H9 (cell line): ENCODE results near the gene VCX2. TPM values are rescaled to one million over a fixed set of nuclear protein-coding genes. Genes with fewer than 3 reads are reported as not detected.
A peak's percentile ranks its signal among the peaks of the same experiment; 100 is the strongest.

Experiments
- DNase-seq: peaks from one replicate; pipeline ENCODE4 v3.0.0-alpha.2; 2017
- H2AFZ ChIP-seq: one replicate; pipeline ENCODE4 v1.6.1; 2013; ENCODE audit warnings: mild to moderate bottlenecking, low read length, control low read depth, moderate library complexity
- H2AK5ac ChIP-seq: 2 replicates; pipeline ENCODE4 v1.6.1; 2013; ENCODE audit warnings: low read length, control low read depth, mixed read lengths; ENCODE audit not compliant: insufficient read length
- H2BK120ac ChIP-seq: one replicate; pipeline ENCODE4 v1.6.1; 2013; ENCODE audit warnings: low read depth, mild to moderate bottlenecking, low read length, control low read depth, inconsistent platforms; ENCODE audit not compliant: poor library complexity, severe bottlenecking
- H2BK12ac ChIP-seq: 2 replicates; pipeline ENCODE4 v1.6.1; 2013; ENCODE audit warnings: low read length, control low read depth, mixed read lengths, low read depth; ENCODE audit not compliant: insufficient read length
- H2BK15ac ChIP-seq: 2 replicates; pipeline ENCODE4 v1.6.1; 2013; ENCODE audit warnings: low read depth, low read length, control low read depth
- H2BK20ac ChIP-seq: one replicate; pipeline ENCODE4 v1.6.1; 2013; ENCODE audit warnings: low read depth, mild to moderate bottlenecking, low read length, control low read depth, inconsistent platforms; ENCODE audit not compliant: poor library complexity, severe bottlenecking
- H2BK5ac ChIP-seq: 2 replicates; pipeline ENCODE4 v1.6.1; 2013; ENCODE audit warnings: low read length, control low read depth, mixed read lengths; ENCODE audit not compliant: insufficient read length
- H3K14ac ChIP-seq: 2 replicates; pipeline ENCODE4 v1.6.1; 2013; ENCODE audit warnings: low read length, control low read depth; ENCODE audit not compliant: insufficient read depth
- H3K18ac ChIP-seq: 2 replicates; pipeline ENCODE4 v1.6.1; 2013; ENCODE audit warnings: low read depth, mild to moderate bottlenecking, mixed read lengths, low read length, control low read depth; ENCODE audit not compliant: insufficient read length
- H3K23ac ChIP-seq: 2 replicates; pipeline ENCODE4 v1.6.1; 2013; ENCODE audit warnings: low read length, control low read depth, mixed read lengths, low read depth; ENCODE audit not compliant: insufficient read length
- H3K23me2 ChIP-seq: 2 replicates; pipeline ENCODE4 v1.6.1; 2013; ENCODE audit warnings: low read depth, mild to moderate bottlenecking, mixed read lengths, low read length, control low read depth; ENCODE audit not compliant: insufficient read length, poor library complexity, severe bottlenecking
- H3K27ac ChIP-seq: 2 replicates; pipeline ENCODE4 v1.5.1; 2013; ENCODE audit warnings: low read length, control low read depth, mixed read lengths, low read depth; ENCODE audit not compliant: insufficient read length
- H3K27me3 ChIP-seq: 2 replicates; pipeline ENCODE4 v1.6.1; 2013; ENCODE audit warnings: low read length, control low read depth, inconsistent platforms; ENCODE audit not compliant: insufficient read depth
- H3K4ac ChIP-seq: 2 replicates; pipeline ENCODE4 v1.6.1; 2013; ENCODE audit warnings: low read depth, mild to moderate bottlenecking, control low read depth, inconsistent platforms, low read length, moderate library complexity
- H3K4me1 ChIP-seq: 2 replicates; pipeline ENCODE4 v1.6.1; 2013; ENCODE audit warnings: low read length, control low read depth, inconsistent platforms; ENCODE audit not compliant: insufficient read depth
- H3K4me2 ChIP-seq: 2 replicates; pipeline ENCODE4 v1.6.1; 2013; ENCODE audit warnings: low read length, control low read depth, mixed read lengths; ENCODE audit not compliant: insufficient read length, insufficient read depth
- H3K56ac ChIP-seq: 2 replicates; pipeline ENCODE4 v1.6.1; 2013; ENCODE audit warnings: low read depth, mild to moderate bottlenecking, mixed read lengths, low read length, control low read depth; ENCODE audit not compliant: insufficient read length
- H3K79me1 ChIP-seq: 2 replicates; pipeline ENCODE4 v1.6.1; 2013; ENCODE audit warnings: low read depth, mild to moderate bottlenecking, moderate library complexity, low read length, control low read depth, inconsistent platforms; ENCODE audit not compliant: insufficient read depth, poor library complexity, severe bottlenecking
- H3K79me2 ChIP-seq: 2 replicates; pipeline ENCODE4 v1.6.1; 2013; ENCODE audit warnings: low read length, control low read depth, inconsistent platforms; ENCODE audit not compliant: insufficient read depth
- H3K9ac ChIP-seq: 2 replicates; pipeline ENCODE4 v1.6.1; 2013; ENCODE audit warnings: low read length, control low read depth, mixed read lengths; ENCODE audit not compliant: insufficient read length; ENCODE audit errors: extremely low read depth
- H3K9me3 ChIP-seq: one replicate; pipeline ENCODE4 v1.6.1; 2013; ENCODE audit warnings: low read depth, low read length, inconsistent platforms; ENCODE audit not compliant: control insufficient read depth
- H3T11ph ChIP-seq: one replicate; pipeline ENCODE4 v1.6.1; 2013; ENCODE audit warnings: mild to moderate bottlenecking, low read length, control low read depth, inconsistent platforms
- H4K20me1 ChIP-seq: one replicate; pipeline ENCODE4 v1.6.1; 2013; ENCODE audit not compliant: control insufficient read depth, insufficient read length, insufficient read depth
- H4K5ac ChIP-seq: 2 replicates; pipeline ENCODE4 v1.6.1; 2013; ENCODE audit warnings: low read depth, mild to moderate bottlenecking, mixed read lengths, low read length, control low read depth; ENCODE audit not compliant: insufficient read length
- H4K8ac ChIP-seq: replicated peaks from 2 replicates; pipeline ENCODE4 v1.6.1; 2013; ENCODE audit warnings: low read length, control low read depth, mixed read lengths, low read depth; ENCODE audit not compliant: insufficient read length
- H4K91ac ChIP-seq: 2 replicates; pipeline ENCODE4 v1.6.1; 2013; ENCODE audit warnings: low read depth, mild to moderate bottlenecking, moderate library complexity, mixed read lengths, low read length, control low read depth; ENCODE audit not compliant: insufficient read length
- H3K27ac Mint-ChIP-seq, 3 experiments: 2 replicates in 2 of 3; 3 replicates in 1 of 3; pipeline ENCODE4 v1.8.0; 2020 to 2021; ENCODE audit warnings: mixed read lengths in 3 of 3, mild to moderate bottlenecking in 1 of 3, moderate library complexity in 1 of 3
- H3K27me3 Mint-ChIP-seq: 2 replicates; pipeline ENCODE4 v1.8.0; 2021; ENCODE audit warnings: low read depth, mild to moderate bottlenecking, moderate library complexity, mixed read lengths
- H3K36me3 Mint-ChIP-seq, 3 experiments: 2 replicates in 2 of 3; 3 replicates in 1 of 3; pipeline ENCODE4 v1.8.0; 2020 to 2021; ENCODE audit warnings: low read depth in 3 of 3, mixed read lengths in 3 of 3; ENCODE audit not compliant: insufficient read depth in 1 of 3
- H3K4me1 Mint-ChIP-seq, 2 experiments: 2 replicates each; pipeline ENCODE4 v1.8.0; 2020; ENCODE audit warnings: mixed read lengths in 2 of 2
- H3K4me3 Mint-ChIP-seq, 2 experiments: 2 replicates in 1 of 2; 3 replicates in 1 of 2; pipeline ENCODE4 v1.8.0; 2020 to 2021; ENCODE audit warnings: mild to moderate bottlenecking in 2 of 2, mixed read lengths in 2 of 2, moderate library complexity in 1 of 2
- H3K9me3 Mint-ChIP-seq, 2 experiments: 2 replicates in 1 of 2; 3 replicates in 1 of 2; pipeline ENCODE4 v1.8.0; 2020; ENCODE audit warnings: mild to moderate bottlenecking in 2 of 2, mixed read lengths in 2 of 2, moderate library complexity in 1 of 2
- CTCF ChIP-seq: fragments of 200-600 bp; sonication (generic); conservative IDR thresholded peaks from 3 replicates; pipeline ENCODE4 v1.8.0; 2021; ENCODE audit warnings: antibody characterized with exemption, mild to moderate bottlenecking
- WGBS: extraction: QIAGEN DNeasy Blood & Tissue Kit; methylation state at CpG from one replicate; pipeline ENCODE4 v1.1.7; 2013; ENCODE audit warnings: missing lambda C conversion rate, low lambda C conversion rate, mixed read lengths; ENCODE audit not compliant: insufficient read length; ENCODE audit errors: extremely low coverage; 5-methylcytosine and 5-hydroxymethylcytosine counted together
- total RNA-seq: library from RNA; stranded (reverse); gene quantifications from 2 replicates; pipeline ENCODE4 v1.2.1, GENCODE V29; 2021

The VCX2 gene
- total RNA-seq, 1 experiment from 2014 or later: not detected

GRCh38 chrX:8192276-8192675, 21.2 kb upstream of the VCX2 start:
- Histone ChIP-seq H2AK5ac (no peak overlapping the region), H3K79me2 (no peaks in the 10 kb centered on the region), H2BK12ac (no peak overlapping the region), H3K9ac (no peak overlapping the region), H3K79me1 (no peaks in the 10 kb centered on the region), H2AFZ (no peak overlapping the region), H3K23ac (no peak overlapping the region), H2BK5ac (no peak overlapping the region), H3K14ac (no peak overlapping the region), H3K9me3 (no peaks in the 10 kb centered on the region), H3K27me3 (no peaks in the 10 kb centered on the region), H3K27ac (no peak overlapping the region), H2BK15ac (no peak overlapping the region), H4K91ac (no peak overlapping the region), H4K8ac (no peak overlapping the region), H2BK20ac (peak overlapping the region; percentile 6), H3K18ac (no peak overlapping the region), H2BK120ac (no peak overlapping the region), H3K4me1 (no peaks in the 10 kb centered on the region), H3K23me2 (no peaks in the 10 kb centered on the region), H3K4ac (no peak overlapping the region), H3K56ac (no peak overlapping the region), H3T11ph (no peak overlapping the region), H3K4me2 (no peak overlapping the region), H4K20me1 (no peaks in the 10 kb centered on the region), H4K5ac (no peak overlapping the region)
- no CpG with 5 or more reads among the region's 2 CpGs for WGBS
- no peak for DNase-seq
- no peaks in the 10 kb centered on the region for H3K27me3 Mint-ChIP-seq
- peaks cover 7 to 9% of the 10 kb centered on the region in 2 experiments for H3K4me1 Mint-ChIP-seq
- no peaks in the 10 kb centered on the region for H3K9me3 Mint-ChIP-seq
- no peak overlapping the region for H3K27ac Mint-ChIP-seq
- no peaks in the 10 kb centered on the region for H3K36me3 Mint-ChIP-seq
- H3K4me3 Mint-ChIP-seq: no peak overlapping the region
- TF ChIP-seq CTCF: no peak
